Endothelial cell of umbilical vein (primary cell): ENCODE measurements around the gene MDH2. TPM values are rescaled to one million over a fixed set of nuclear protein-coding genes. Genes with fewer than 3 reads are reported as not detected.

ENCODE experiments used
- BruUV-seq: library from RNA; stranded (reverse); fragments of 400-500 nt; replicated peaks from 2 replicates; lab custom pipeline; 2021; lab: Mats Ljungman, UMichigan
- CTCF ChIA-PET: fragments of 300-600, 350-600 bp; sonication (Branson Sonifier 250); formaldehyde crosslinking; loops from one replicate; lab custom pipeline; 2021; ENCODE audit warnings: antibody characterized with exemption, inconsistent platforms; lab: Charles Lee
- POLR2A ChIA-PET: fragments of 300-600, 350-600 bp; sonication (Branson Sonifier 250); formaldehyde crosslinking; loops from one replicate; lab custom pipeline; 2021; ENCODE audit warnings: antibody characterized with exemption, inconsistent platforms; lab: Charles Lee
- DNase-seq: peaks from one replicate; pipeline ENCODE4 v3.0.0-alpha.2; 2011; ENCODE audit warnings: low read depth, low spot score
- FAIRE-seq: peaks from 2 replicates; lab custom pipeline; 2011; peaks lifted over from hg19 to GRCh38; lab: Jason Lieb, UNC
- H2AFZ ChIP-seq: 2 replicates; pipeline ENCODE4 v1.6.0; 2012; ENCODE audit warnings: low read depth, low read length, control low read depth, inconsistent platforms
- H3K27ac ChIP-seq: 2 replicates; pipeline ENCODE4 v1.5.1; 2011; ENCODE audit warnings: low read depth, mild to moderate bottlenecking, control low read depth, low read length, moderate library complexity; ENCODE audit not compliant: insufficient read depth
- H3K27me3 ChIP-seq, 2 experiments: 2 replicates each; pipeline versions ENCODE4 v1.6.0 to v1.6.1; 2011; ENCODE audit warnings: low read length in 2 of 2, mixed read lengths in 1 of 2; ENCODE audit not compliant: control insufficient read depth in 2 of 2, insufficient read depth in 2 of 2
- H3K36me3 ChIP-seq, 2 experiments: 2 replicates in 1 of 2; 3 replicates in 1 of 2; pipeline ENCODE4 v1.5.1; 2011; ENCODE audit warnings: low read length in 2 of 2, mild to moderate bottlenecking in 1 of 2, moderate library complexity in 1 of 2; ENCODE audit not compliant: control insufficient read depth in 2 of 2, insufficient read depth in 2 of 2; ENCODE audit errors: extremely low read depth in 1 of 2
- H3K4me1 ChIP-seq: 3 replicates; pipeline ENCODE4 v1.5.1; 2011; ENCODE audit warnings: mild to moderate bottlenecking, low read length; ENCODE audit not compliant: control insufficient read depth, insufficient read depth; ENCODE audit errors: extremely low read depth
- H3K4me2 ChIP-seq: 2 replicates; pipeline ENCODE4 v1.6.1; 2011; ENCODE audit warnings: low read length, control low read depth, mixed read lengths; ENCODE audit not compliant: insufficient read depth
- H3K4me3 ChIP-seq, 3 experiments: fragments of 200-600 bp in 1 of 3; sonication (generic), shearing (Covaris generic) in 1 of 3; replicated peaks in 1 of 3; 2 replicates each; pipeline ENCODE4 v1.5.1; 2011 to 2016; ENCODE audit warnings: control low read depth in 3 of 3, low read length in 3 of 3, mild to moderate bottlenecking in 2 of 3, inconsistent platforms in 1 of 3, low read depth in 1 of 3, moderate library complexity in 1 of 3; ENCODE audit not compliant: insufficient read depth in 1 of 3
- H3K79me2 ChIP-seq: 2 replicates; pipeline ENCODE4 v1.6.0; 2012; ENCODE audit warnings: low read length, inconsistent platforms; ENCODE audit not compliant: control insufficient read depth, insufficient read depth
- H3K9ac ChIP-seq: replicated peaks from 2 replicates; pipeline ENCODE3; 2011; ENCODE audit warnings: low read length, control low read depth; ENCODE audit not compliant: insufficient read depth; ENCODE audit errors: extremely low read depth
- H3K9me1 ChIP-seq: replicated peaks from 3 replicates; pipeline ENCODE4 v1.6.0; 2011; ENCODE audit warnings: mild to moderate bottlenecking, low read length; ENCODE audit not compliant: control insufficient read depth, insufficient read depth; ENCODE audit errors: extremely low read depth
- H3K9me3 ChIP-seq: replicated peaks from 2 replicates; pipeline ENCODE4 v1.5.1; 2012; ENCODE audit warnings: low read length, inconsistent platforms; ENCODE audit not compliant: control insufficient read depth, insufficient read depth
- H4K20me1 ChIP-seq: replicated peaks from 2 replicates; pipeline ENCODE3; 2011; ENCODE audit warnings: mild to moderate bottlenecking, low read length; ENCODE audit not compliant: control insufficient read depth, insufficient read depth; ENCODE audit errors: extremely low read depth
- CTCF ChIP-seq, 2 donors: IDR thresholded peaks; 1 replicate in 1 of 2; 2 replicates in 1 of 2; pipeline ENCODE4 v1.5.1; 2011; ENCODE audit warnings: low read length in 2 of 2, mild to moderate bottlenecking in 2 of 2, moderate library complexity in 2 of 2, control low read depth in 1 of 2, inconsistent platforms in 1 of 2, low read depth in 1 of 2; ENCODE audit not compliant: insufficient read depth in 1 of 2; ENCODE audit errors: extremely low read depth in 1 of 2
- EZH2 ChIP-seq: IDR thresholded peaks from 2 replicates; pipeline ENCODE4 v1.6.1; 2012; ENCODE audit warnings: borderline replicate concordance, low read depth, mild to moderate bottlenecking, moderate library complexity, low read length, inconsistent platforms; ENCODE audit not compliant: severe bottlenecking
- FOS ChIP-seq: IDR thresholded peaks from 2 replicates; pipeline ENCODE4 v1.6.1; 2011; ENCODE audit warnings: mild to moderate bottlenecking, low read length, moderate library complexity, borderline replicate concordance; ENCODE audit not compliant: insufficient read depth
- GATA2 ChIP-seq: IDR thresholded peaks from 2 replicates; pipeline ENCODE4 v1.7.0; 2011; ENCODE audit warnings: low read depth, mild to moderate bottlenecking, moderate library complexity, mixed read lengths, low read length; ENCODE audit not compliant: insufficient read length, insufficient read depth
- JUN ChIP-seq: IDR thresholded peaks from 2 replicates; pipeline ENCODE4 v1.6.1; 2011; ENCODE audit warnings: borderline replicate concordance, low read depth; ENCODE audit not compliant: insufficient read length, insufficient read depth
- MAX ChIP-seq: IDR thresholded peaks from 2 replicates; pipeline ENCODE4 v1.6.1; 2011; ENCODE audit not compliant: insufficient read depth, insufficient read length
- MYC ChIP-seq: IDR thresholded peaks from one replicate; pipeline ENCODE4 v1.6.1; 2011; ENCODE audit warnings: mild to moderate bottlenecking, low read depth, low read length
- POLR2A ChIP-seq: IDR thresholded peaks from 2 replicates; pipeline ENCODE4 v1.6.1; 2012; ENCODE audit warnings: low read depth, mild to moderate bottlenecking, control low read depth, low read length
- POLR2AphosphoS5 ChIP-seq: IDR thresholded peaks from 2 replicates; pipeline ENCODE4 v1.6.1; 2012; ENCODE audit warnings: low read depth, mild to moderate bottlenecking, control low read depth, low read length, moderate library complexity; ENCODE audit not compliant: insufficient read depth
- dilution Hi-C: fragments of 300-500 bp; cut with MboI; formaldehyde crosslinking; loops from one replicate; pipeline ENCODE4 v1.15.0; 2019; ENCODE audit warnings: low sequenced_read_pairs; ENCODE audit not compliant: extremely low pct_ligation_motif_present
- intact Hi-C: fragments of 100-400 bp; cut with micrococcal nuclease; formaldehyde crosslinking; loops from one replicate; pipeline ENCODE4 v1.10.0; 2022
- polyA plus RNA-seq, 4 experiments: library from polyadenylated mRNA; depleted of rRNA in 3 of 4; stranded (reverse) in 3 of 4; unstranded in 1 of 4; fragments of >200 nt; gene quantifications; 2 replicates each; pipeline versions ENCODE4 v1.2.1 to v1.2.3, GENCODE V29; 2011 to 2012; ENCODE audit warnings: missing spikeins in 1 of 4
- total RNA-seq: library from RNA; stranded (reverse); gene quantifications from 2 replicates; pipeline ENCODE4 v1.2.3, GENCODE V29; 2021

MDH2 gene
- total and polyA plus RNA-seq, 2 donors (not counting 3 experiments of a cell fraction or from before 2014, with no cell fraction given) = 123 to 175 TPM

- H3K9ac ChIP-seq = no peak overlapping the region
- no peak overlapping the region for H3K27ac ChIP-seq
- H3K36me3 ChIP-seq = no peaks in the 10 kb centered on the region
- H3K79me2 ChIP-seq = no peaks in the 10 kb centered on the region
- H3K4me2 ChIP-seq = no peak overlapping the region
- FAIRE-seq (no peak), DNase-seq (no peak)
- no peaks in the 10 kb centered on the region for H4K20me1 ChIP-seq
- H3K4me1 ChIP-seq = peaks cover 4% of the 10 kb centered on the region
- no peaks in the 10 kb centered on the region for H3K9me1 ChIP-seq
- H3K27me3 ChIP-seq = no peaks in the 10 kb centered on the region
- no peaks in the 10 kb centered on the region for H3K9me3 ChIP-seq
- dilution Hi-C loops (no loop called here), intact Hi-C loops (no loop called here)
- no peak overlapping the region for H3K4me3 ChIP-seq
- POLR2A ChIA-PET = no interaction called here
- TF ChIP-seq POLR2A = no peak
- no peak for TF ChIP-seq MAX
- TF ChIP-seq JUN = no peak
- TF ChIP-seq EZH2 = no peak
- no peak for TF ChIP-seq FOS
- no peak for TF ChIP-seq GATA2
- TF ChIP-seq MYC = no peak
- no peak for TF ChIP-seq POLR2AphosphoS5
- TF ChIP-seq CTCF (IDR thresholded peaks at IDR 0.05; ENCODE audit: extremely low read depth in 1 of 2, insufficient read depth in 1 of 2, low read depth in 1 of 2, low read length in 2 of 2) = no peak
- BruUV-seq = no TSS peak
- CTCF ChIA-PET = interaction anchor here (1.1 to 7.3 kb wide), 3 partner anchors 17 to 59 kb away, joined by 3 to 63 read pairs (median 3); no protein-coding TSS in a partner anchor
- H2AFZ ChIP-seq = no peak overlapping the region
Observed at GRCh38 chr7:76072243-76073148, 24.6 kb downstream of the MDH2 start.
